Measurements from ENCODE around the gene OR2T2.
"Not testable (repeated sequence)": the region's sequence is repeated elsewhere in the genome, so short reads cannot be mapped to it uniquely, and the experiment has no call there.

- not testable (repeated sequence) for TF ChIP-seq KAT8 (IDR thresholded peaks at IDR 0.05; ENCODE audit: low read depth); TAF1 (IDR thresholded peaks at IDR 0.05; ENCODE audit: control insufficient read depth, extremely low read depth, insufficient read depth, low read length, severe bottlenecking); NFATC3 (IDR thresholded peaks at IDR 0.05); JUN (IDR thresholded peaks at IDR 0.05; ENCODE audit: borderline replicate concordance, low read depth, low read length); JUN (CRISPR knock-in tag; IDR thresholded peaks at IDR 0.05; ENCODE audit: borderline replicate concordance); MEF2A (IDR thresholded peaks at IDR 0.05; ENCODE audit: control insufficient read depth, low read depth, low read length); HDAC6 (IDR thresholded peaks at IDR 0.05; ENCODE audit: low read depth, low read length); CHD2 (IDR thresholded peaks at IDR 0.05; ENCODE audit: low read depth, low read length); HES1 (IDR thresholded peaks at IDR 0.05; ENCODE audit: low read depth); SPI1 (IDR thresholded peaks at IDR 0.05; ENCODE audit: borderline replicate concordance, low read depth, low read length); TARDBP (IDR thresholded peaks at IDR 0.05); BRD4 (IDR thresholded peaks at IDR 0.05); CSDE1 (IDR thresholded peaks at IDR 0.05)
- TF ChIP-seq, protein P1, sequence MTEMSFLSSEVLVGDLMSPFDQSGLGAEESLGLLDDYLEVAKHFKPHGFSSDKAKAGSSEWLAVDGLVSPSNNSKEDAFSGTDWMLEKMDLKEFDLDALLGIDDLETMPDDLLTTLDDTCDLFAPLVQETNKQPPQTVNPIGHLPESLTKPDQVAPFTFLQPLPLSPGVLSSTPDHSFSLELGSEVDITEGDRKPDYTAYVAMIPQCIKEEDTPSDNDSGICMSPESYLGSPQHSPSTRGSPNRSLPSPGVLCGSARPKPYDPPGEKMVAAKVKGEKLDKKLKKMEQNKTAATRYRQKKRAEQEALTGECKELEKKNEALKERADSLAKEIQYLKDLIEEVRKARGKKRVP (CRISPR knock-in tag; IDR thresholded peaks at IDR 0.05) = not testable (repeated sequence)
These were observed 27.6 kb downstream of the OR2T2 start, which contains the start of gene OR2T3 for GRCh38 chr1:248473051-248473450.

Measured in K562 (cell line).